H4 (cell line): ENCODE data around the gene BRAT1. TPM values are rescaled to one million over a fixed set of nuclear protein-coding genes. Genes with fewer than 3 reads are reported as not detected.

Source experiments
- DNase-seq: peaks from one replicate; pipeline ENCODE4 v3.0.0-alpha.2; 2015; ENCODE audit warnings: low spot score
- total RNA-seq: library from RNA; depleted of rRNA; stranded (reverse); fragments of >200 nt; shearing (Covaris generic); gene quantifications from 2 replicates; pipeline ENCODE4 v1.2.3, GENCODE V29; 2014

BRAT1 gene
- total RNA-seq, 1 experiment from 2014 or later: 31.7 TPM

DNA sequence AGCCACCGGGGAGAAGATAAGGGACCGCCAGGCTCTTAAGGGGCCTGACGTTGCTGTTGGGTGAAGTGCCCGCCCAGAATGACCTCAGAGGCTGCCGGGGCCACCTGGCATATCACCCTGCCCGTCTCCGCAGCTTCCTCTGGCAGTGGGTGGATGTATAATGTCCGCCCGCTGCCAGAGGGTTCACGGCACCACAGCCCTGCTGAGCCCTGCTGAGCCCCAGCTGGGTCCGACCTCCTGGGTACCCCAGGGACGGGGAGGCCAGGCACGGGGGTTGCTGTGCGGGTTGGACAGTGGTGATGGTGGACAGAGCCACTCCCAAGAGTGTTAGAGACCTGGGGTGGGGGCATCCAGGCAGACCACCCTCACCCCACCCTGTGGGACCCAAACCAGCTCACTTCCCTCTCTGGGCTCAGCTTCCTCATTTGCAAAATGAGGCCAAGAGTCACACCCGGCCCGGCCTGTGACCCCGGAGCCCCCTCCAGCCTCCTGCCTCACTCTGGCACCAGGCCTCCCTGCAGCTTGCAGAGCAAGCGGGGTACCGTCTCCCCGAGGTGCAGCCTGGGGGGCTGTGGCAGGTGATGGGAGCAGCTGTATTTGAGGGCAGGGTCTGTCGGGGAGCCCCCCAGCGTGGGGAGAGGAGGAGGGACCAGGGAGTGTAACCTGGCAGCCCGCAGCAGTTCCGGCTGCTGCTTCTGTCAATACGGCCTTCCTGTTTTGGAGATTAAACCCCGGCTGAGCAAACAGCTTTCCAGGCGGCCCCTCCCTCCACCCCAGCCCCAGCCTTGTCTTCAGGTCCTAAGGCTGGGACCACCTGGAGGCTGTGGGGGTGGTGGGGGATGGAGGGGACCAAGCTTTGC, 44.2 kb downstream of the BRAT1 start:
- no peak for DNase-seq

DNA sequence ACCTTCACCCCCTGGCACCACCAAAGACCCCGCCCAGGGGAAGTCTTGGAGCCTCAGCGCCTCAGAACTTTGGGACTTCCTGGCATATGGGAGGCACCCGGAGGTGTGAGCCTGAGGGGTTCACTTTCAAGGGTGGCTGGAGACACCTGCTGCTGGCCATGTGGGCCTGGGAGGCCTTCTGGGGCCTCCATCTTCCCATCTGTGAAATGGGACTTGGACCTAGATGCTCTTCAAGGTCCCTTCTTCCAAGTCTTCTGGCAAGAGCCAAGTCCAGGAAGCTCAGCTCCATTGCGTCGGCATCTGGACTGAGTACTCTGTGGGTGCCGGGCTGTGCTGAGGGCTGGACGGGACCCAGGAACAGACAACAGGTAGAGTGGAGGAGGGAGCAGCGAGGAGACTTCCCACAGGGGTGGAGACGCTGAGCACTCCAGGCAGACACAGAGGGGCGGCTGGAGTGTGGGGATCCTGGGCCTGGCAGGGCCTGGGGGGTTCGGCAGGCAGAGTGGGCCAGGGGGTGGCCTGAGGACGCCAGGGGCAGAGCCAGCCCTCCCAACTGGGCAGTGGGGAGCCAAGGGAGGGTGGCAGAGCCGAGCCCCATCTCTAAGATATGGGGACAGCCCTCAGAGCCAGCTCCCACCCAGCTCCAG, 45.1 kb downstream of the BRAT1 start:
- DNase-seq: no peak

DNA sequence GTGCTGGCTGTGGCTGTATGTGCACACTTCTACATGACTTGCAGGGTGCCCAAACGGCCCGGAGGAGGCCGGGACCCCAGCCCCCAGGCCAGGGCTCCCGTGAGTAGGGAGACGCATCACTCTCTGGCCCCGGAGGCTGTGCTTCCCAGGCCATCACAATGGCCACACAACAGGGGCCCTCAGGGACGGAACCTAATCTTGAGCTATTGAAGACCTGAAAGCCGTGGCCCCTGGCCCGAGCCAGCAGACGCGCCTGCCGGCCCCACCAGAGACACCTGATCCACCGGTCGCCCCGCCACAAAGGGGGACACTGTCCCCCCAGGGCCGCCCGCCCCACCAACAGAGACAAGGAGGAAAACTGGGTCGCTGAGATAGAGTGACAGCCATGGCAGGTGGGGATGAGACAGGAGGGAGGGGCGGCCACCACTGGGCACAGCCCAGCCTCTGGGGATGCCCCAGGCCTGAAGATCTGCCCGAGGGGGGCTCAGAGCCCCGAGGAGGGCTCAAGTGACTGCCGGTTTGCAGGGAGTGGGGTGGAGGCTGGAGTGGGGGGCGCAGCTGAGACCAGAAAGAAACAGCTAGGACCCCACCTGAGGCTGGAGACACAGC, 45.9 kb downstream of the BRAT1 start:
- no peak for DNase-seq

DNA sequence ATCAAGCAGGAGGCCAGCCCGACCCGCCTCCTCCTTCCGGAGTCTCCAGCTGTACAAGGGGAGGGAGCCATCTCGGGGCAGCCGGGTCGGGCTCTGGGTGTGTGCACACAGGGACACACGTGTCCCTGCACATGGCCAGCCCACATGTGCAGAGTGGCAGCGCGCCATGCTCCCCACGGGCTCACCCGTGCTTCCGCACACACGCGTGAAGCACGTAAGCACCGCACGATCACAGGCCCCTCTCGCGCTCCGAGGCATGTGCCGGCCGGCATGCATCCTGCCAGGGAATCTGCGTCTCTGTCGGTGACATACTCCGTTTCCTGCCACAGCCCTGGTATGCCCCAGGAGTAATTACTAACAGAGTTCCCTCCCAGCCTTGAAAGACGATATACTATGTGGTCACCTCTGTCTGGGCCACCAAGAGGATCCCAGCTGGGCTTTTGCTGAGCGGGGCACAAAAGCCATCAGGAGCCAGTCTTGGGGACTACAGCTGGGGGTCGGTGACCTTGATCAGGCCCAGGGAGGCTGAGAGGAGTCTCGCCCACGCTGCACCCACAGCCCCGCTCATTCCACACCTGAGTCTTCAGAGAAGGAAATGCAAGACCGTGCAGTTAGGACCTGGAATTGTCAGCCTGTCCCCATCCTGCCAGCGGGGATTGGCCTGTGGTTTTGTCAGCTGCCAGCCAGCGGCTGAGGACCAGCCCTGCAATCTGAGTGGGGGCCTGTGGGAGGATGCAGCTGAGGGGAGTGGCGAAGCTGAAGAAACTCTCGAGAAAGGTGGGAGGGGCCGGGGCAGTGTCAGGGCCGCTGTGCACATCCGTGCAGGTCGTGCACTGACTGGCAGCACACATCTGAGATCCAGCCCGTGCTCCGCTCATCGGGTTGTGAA, 46.8 kb downstream of the BRAT1 start:
- DNase-seq: peak; percentile 99

DNA sequence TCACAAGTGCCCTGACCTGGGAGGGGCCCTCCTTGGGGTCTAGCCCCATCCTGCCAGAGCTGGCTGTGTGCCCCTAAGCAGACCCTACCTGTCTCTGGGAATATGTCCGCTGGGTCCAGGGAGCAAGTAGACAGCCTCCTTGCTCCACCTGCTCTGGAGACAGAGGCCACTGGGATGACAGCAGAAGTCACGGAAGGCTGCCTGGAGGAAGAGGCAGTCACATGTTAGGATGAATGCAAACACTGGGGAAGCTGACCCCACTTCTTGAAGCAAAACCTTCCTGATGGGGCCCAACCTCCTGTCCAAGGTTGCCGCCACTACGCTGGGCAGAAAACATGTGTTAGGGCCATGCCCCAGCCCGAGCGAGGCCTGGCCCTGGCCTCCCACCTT, 47.4 kb downstream of the BRAT1 start:
- no peak for DNase-seq

DNA sequence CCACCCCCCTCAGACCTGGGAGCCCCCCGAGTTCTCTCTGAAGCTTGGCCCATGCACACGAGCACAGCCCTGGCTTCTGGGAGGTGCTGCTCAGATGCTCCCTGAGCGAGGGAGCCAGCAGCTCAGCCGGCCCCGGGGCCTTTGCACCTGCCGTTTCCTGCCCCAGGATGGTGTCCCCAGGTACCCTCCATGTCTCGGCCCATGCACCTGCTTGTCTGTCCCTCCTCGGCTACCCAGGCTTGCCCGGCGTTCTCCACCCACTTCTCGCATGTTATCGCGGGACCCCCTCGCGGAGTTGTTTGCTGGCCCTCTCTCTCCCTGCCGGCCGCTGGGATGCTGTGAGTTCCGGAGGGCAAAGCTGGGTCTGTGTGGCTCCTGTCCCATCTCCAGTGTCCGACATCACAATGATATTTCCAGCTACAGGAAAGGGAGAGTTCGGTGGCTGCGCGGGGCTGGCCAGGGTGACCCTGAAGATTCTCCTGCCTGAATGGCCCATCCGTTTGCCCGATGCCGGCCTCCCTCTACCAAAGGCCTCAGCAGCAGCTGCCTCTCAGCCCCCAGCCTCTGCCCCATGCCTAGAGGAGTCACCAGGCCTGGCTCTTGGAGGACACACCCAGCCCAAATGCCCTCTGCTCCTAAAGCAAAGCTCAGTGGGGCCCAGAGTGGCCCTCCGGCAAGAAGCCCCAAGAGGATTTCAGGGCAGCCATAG, 48.0 kb downstream of the BRAT1 start:
- no peak for DNase-seq

DNA sequence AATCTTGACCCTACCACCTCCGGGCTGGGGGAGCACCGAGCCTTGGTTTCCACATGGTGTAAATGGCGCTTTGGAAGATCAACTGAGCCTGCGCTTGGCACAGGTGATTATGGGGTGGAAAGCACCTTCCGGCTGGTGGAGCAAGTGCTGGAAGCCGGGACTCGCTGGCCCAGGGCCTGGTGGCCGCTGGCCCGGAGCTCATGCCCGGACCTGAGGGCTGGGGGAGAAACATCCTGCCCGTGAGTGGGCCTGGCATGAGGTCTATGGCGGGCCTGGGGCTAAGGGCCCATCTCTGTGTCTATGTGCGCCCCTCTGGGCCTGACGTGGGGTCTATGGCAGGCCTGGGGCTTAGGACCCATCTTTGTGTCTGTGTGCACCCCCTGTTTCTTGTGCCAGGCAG, 49.9 kb downstream of the BRAT1 start:
- DNase-seq: no peak

DNA sequence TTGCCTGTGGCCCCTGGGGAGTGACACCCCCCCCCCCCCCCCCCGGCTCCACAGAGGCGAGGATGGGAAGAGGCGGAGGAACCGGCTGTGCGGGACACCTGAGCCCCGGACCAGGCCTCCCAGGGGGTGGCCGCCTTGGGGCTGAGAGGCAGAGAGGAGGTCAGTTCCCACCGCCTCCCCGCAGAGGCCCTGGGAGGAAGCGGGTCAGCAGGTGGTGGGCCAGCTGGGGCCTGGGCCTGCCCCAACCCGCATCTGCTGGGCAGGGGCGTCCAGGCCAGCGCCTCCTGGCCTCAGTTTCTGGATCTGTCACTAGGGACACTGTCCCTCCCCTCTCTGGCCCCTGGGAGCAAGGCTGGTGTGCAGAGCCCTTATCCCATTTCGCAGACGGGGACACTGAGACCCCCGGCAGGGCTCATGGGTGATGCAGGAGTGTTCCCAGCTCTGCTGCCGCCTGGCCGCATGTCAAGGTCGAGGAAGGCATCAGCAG, 50.4 kb downstream of the BRAT1 start:
- DNase-seq: no peak

DNA sequence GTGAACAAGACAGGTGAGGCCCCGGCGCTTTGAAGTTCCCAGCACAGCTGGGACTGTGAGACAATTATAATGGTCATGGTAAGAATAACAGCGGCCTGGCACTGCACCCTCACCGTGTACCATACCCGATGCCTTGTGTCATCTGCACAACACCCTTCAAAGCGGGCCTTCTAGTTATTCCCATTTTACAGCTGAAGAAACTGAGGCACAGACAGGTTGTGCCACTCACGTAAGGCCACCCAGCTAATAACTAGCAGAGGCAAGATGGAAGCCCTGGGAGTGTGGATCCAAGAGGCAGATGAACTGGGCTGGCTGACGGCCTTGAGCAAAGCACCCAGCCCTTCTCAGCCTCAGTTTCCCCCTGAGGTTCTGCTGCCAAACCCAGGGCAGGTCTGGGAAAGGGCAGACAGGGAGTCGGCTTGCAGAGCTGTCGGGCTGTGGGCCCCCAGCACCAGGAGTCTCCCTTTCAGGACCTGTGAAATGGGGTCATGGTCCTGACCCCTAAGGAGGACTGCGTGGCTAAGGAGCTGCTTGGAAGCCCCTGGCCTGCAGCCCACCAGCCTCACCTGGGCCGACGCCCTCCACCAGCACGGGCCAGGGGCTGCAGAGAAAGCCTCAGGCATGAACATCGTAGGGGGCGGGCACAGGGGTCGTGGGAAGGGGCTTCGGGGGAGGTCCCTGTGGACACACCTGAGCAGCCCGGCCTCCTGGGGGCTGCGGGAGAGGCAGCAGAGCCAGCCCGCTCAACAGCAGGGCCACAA, 51.0 kb downstream of the BRAT1 start:
- no peak for DNase-seq

DNA sequence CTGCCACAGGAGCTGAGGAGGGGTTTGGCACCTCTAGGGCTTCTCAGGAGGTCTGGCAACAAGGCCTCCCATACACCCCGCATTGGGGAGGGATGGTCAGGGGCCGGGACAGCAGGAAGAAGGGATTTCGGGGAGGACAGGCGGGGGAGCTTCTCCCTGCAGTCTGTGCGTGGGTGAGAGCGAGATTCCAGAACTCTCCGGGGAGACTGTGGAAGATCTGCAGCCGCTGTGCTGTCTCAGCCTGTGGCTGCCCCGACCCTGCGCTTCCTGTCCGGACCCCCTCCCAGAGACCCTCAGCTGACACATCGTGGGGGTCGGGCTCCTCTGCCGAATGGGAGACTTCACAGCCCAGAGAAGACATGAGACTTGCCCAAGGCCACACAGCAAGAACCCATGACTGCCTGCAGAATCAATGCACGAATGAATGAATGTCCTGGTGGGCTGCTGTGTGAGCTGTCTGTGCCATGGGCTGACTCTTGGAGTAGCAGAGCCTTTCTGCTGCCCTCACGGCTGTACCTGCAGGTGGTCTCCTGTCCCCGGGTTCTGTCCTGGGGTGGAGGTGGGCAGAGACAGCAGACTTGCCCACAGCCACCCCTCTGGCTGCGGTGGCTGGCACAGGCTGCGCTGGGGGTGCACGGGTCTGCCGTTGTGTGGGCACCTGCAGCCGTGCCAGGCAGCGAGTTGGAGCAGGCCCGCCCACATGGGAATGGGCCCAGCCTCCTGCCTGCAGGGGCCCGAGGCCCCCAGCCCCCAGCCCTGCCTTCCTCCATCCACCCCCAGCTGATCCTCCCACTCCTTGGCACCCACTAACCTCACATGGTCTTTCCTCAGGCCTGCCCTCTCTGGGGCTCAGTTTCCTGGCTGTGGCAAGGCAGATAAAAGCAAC, 52.0 kb downstream of the BRAT1 start:
- no peak for DNase-seq

DNA sequence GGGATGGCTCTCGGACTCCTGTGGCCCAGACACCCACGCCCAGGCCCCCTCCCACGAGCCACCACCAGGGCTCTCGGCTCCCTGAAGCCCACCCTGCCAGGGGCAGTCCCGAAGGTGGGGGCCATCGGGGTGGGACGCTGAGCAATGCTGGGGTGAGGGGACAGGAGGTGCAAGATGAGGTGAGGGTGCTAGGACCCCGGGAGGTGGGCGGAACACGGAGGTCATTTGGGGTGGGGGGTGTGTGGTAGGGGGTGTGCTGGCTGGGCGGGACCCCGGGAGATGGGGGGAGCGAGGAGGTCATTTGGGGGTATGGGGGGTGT, 52.7 kb downstream of the BRAT1 start:
- no peak for DNase-seq

DNA sequence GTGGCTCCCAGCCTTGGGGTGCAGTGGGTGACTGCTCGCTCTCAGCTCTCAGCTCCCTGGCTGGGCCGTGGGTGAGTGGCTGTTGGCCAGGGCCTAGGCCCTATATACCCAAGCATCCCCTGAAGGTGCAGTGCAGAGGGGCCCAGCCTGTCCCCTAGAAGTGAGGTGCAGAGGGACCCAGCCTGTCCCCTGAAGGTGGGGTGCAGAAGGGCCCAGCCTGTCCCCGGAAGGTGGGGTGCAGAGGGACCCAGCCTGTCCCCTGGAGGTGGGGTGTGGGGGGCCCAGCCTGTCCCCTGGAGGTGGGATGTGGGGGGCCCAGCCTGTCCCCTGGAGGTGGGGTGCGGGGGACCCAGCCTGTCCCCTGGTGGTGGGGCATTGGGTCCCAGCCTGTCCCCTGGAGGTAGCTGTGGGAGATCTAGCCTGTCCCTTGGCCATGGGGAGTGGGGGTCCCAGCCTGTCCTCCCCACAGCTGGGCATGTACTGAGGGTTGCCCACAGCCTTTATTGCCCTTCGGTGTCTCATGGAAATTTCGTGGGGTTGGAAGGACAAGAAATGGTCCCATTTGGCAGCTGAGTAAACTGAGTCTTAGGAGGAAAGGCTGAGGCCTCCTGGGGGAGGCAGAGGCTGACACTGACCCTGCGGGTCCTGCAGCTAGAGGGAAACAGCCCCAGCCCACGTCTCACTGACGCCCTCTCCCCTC, 53.2 kb downstream of the BRAT1 start:
- DNase-seq: no peak

DNA sequence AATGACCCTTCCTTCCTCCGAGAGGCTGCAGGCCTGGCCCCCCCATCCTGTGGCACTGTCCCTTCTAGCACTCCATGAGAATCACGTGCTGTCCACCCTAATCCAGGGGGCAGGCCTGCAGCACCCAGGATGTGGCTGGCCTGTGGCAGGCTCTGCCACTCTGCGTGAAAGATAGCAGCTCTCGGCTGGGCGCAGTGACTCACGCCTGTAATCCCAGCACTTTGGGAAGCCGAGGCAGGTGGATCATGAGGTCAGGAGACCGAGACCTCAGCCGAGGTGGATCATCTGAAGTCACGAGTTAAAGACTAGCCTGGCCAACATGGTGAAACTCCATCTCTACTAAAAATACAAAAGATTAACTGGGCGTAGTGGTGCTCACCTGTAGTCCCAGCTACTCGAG, 54.6 kb downstream of the BRAT1 start:
- DNase-seq: no peak

DNA sequence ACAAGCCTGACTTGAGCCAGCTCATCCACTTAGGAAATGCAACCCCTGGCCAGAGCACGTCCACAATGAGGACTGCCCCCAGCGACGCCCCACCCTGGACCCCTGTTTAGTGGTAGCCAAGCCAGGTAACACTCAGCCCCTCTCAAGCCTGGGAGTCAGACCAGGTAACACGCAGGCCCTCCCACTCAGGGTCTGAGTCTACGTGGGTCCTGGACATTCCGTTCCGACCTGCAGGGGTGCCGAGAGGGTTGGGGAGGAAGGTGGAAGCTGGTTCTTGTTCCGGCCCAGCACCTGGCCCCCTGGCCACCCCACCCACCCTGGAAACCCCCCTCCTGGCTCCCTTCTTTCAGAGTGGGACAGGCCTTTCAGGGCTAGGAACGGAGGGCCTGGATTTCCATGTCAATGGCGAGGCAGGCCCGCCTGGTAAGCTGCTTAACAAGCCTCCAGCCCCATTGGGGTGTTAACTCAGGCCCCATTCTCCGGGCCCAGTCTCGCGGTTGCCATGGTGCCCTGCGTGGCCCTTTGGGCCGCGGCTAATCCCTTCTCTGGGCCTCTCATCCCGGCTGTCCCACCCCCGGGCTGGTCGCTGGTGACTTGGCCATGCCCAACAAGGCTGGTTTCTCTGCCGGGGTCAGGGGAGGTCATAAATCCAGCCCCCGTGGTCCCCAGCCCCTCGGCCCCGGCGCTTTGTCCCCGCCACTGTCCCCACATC, 55.4 kb downstream of the BRAT1 start:
- DNase-seq: no peak

DNA sequence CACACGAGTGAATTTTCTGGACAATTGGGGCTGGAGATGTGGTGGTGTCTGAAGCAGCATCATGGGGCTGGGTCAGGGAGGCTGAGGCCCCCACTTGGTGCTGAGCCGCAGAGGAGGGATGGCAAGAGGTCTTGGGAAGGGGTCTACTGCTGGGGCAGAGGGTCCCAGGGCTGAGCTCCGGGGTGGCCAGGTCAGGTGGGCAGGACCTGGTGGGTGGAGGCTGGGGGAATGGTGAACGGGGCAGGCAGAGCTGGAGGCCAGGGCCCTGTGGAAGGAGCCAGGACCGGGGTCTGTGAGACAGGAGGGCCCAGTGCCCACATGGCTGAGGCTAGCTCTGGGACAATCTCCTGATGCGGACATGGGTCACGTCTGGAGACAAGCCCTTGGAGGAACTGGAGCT, 56.1 kb downstream of the BRAT1 start:
- DNase-seq: no peak

DNA sequence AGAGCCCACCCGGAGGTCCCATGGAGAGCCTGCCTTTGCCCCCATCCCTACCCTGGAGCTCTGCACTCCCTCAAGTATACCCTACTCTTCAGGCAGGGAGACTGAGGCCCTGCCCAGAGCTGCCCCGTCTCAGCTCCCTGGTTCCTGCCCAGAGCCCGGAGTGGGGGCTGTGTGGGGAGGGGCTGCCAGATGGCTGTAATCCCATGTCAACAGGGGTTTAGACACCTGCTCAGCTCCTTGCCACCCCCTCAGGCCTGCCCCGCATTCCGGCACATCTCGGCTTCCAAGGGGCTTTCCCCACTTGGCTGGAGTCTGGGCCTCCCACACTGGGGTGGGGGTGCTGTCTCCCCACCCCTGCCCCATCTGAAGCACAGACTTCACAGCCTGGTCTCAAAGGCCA, 56.6 kb downstream of the BRAT1 start:
- no peak for DNase-seq

DNA sequence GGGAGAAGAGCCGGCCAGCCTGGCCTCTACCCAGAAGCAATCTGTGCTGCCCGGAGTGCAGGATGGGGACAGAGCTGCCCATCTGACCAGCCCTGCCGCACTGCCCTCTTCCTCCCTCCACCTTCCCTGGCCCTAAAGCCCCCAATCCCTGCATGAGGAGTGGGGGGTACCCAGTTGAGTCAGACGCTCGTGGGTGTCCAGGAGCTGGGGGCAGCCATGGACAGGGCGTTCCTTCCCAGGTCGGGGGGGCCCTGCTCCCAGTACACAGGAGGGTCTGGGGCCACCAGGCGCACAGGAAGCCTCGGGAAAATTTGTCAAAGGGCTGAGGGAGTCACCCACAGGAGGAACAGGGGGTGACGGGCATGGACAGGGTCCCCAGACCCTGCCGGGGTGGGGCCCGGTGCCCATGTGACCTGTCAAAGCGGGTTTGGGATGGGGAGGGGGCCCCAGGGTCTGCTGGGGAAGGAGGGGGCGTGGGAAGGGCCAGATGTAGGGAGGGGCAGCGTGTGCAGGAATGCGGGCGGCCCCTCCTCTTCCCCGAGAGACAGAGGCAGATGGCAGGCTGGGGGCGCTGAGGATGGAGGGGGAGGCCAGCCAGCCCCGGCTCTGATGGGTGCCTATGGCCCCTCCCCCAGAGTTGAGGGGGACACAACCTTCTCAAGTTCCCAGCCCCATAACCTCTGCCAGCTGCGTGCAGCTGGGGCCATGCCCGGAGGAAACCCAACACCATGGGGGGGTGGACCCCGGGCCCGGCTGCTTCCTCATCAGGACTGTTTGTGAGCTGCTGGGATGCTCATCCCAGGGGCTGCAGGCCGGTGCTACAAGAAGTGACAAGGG, 57.6 kb downstream of the BRAT1 start:
- no peak for DNase-seq
